A673 (cell line): Measurements from ENCODE around the gene CCDC12.

Experiments
- CTCF ChIP-seq: fragments of 300-800, 200-600 bp; sonication (generic); conservative IDR thresholded peaks from 2 replicates; pipeline ENCODE4 v1.5.1; 2017; ENCODE audit warnings: low read depth, mild to moderate bottlenecking, antibody characterized with exemption, low read length, moderate library complexity, mixed read lengths
- EZH2 ChIP-seq: fragments of 200-600 bp; sonication (generic); IDR thresholded peaks from 2 replicates; pipeline ENCODE4 v1.6.1; 2017; ENCODE audit warnings: borderline replicate concordance, low read depth, mild to moderate bottlenecking, mixed read lengths, antibody characterized with exemption, low read length; ENCODE audit not compliant: poor library complexity, severe bottlenecking

- TF ChIP-seq CTCF (no peak), EZH2 (no peak)
Measured at GRCh38 chr3:46985588-46985987, 9.0 kb upstream of the CCDC12 start.
